IPS-18c (cell line): ENCODE results near the gene PPP1R11.

Experiments
- H3K4me3 ChIP-seq: 2 replicates; pipeline ENCODE4 v1.7.0; 2013; ENCODE audit warnings: low read depth, mild to moderate bottlenecking, low read length, moderate library complexity; ENCODE audit not compliant: insufficient read depth
- H3K9me3 ChIP-seq: one replicate; pipeline ENCODE4 v1.6.1; 2013; ENCODE audit warnings: mild to moderate bottlenecking, low read length, moderate library complexity; ENCODE audit not compliant: control insufficient read depth, insufficient read depth

Gene PPP1R11

GRCh38 chr6:30075790-30076732, 9.1 kb downstream of the PPP1R11 start:
- Histone ChIP-seq H3K9me3 (no peaks in the 10 kb centered on the region), H3K4me3 (peak overlapping the region; percentile 75)

- no peaks in the 10 kb centered on the region for H3K9me3 ChIP-seq
- no peak overlapping the region for H3K4me3 ChIP-seq
Observed at GRCh38 chr6:30077218-30077617, 10.2 kb downstream of the PPP1R11 start.

GRCh38 chr6:30087876-30088275, 20.9 kb downstream of the PPP1R11 start:
- peaks cover 2% of the 10 kb centered on the region for H3K9me3 ChIP-seq

GRCh38 chr6:30091577-30092381, 24.8 kb downstream of the PPP1R11 start:
- no peak overlapping the region for H3K4me3 ChIP-seq

More at GRCh38 chr6:30087876-30088275, 20.9 kb downstream of the PPP1R11 start:
- no peak overlapping the region for H3K4me3 ChIP-seq

GRCh38 chr6:30092852-30093543, 26.0 kb downstream of the PPP1R11 start:
- no peak overlapping the region for H3K4me3 ChIP-seq
- H3K9me3 ChIP-seq = no peaks in the 10 kb centered on the region

More at GRCh38 chr6:30091577-30092381, 24.8 kb downstream of the PPP1R11 start:
- H3K9me3 ChIP-seq = peaks cover 2% of the 10 kb centered on the region

- H3K9me3 ChIP-seq = no peaks in the 10 kb centered on the region
- H3K4me3 ChIP-seq = no peak overlapping the region
Observed at GRCh38 chr6:30093951-30094661, 27.1 kb downstream of the PPP1R11 start.

GRCh38 chr6:30096829-30097228, 29.8 kb downstream of the PPP1R11 start:
- H3K4me3 ChIP-seq = no peak overlapping the region
- H3K9me3 ChIP-seq = no peaks in the 10 kb centered on the region

- H3K9me3 ChIP-seq = no peaks in the 10 kb centered on the region
- H3K4me3 ChIP-seq = no peak overlapping the region
Observed at GRCh38 chr6:30097902-30098768, 31.1 kb downstream of the PPP1R11 start.

GRCh38 chr6:30100154-30100553, 33.2 kb downstream of the PPP1R11 start:
- Histone ChIP-seq H3K9me3 (no peaks in the 10 kb centered on the region), H3K4me3 (no peak overlapping the region)

- peak overlapping the region; percentile 51 for H3K4me3 ChIP-seq
- no peaks in the 10 kb centered on the region for H3K9me3 ChIP-seq
Observed at GRCh38 chr6:30100585-30101443, 33.8 kb downstream of the PPP1R11 start.

- peak overlapping the region; percentile 51 for H3K4me3 ChIP-seq
Observed at GRCh38 chr6:30101444-30102413, 34.7 kb downstream of the PPP1R11 start.

GRCh38 chr6:30102414-30102969, 35.5 kb downstream of the PPP1R11 start:
- Histone ChIP-seq H3K4me3 (peak overlapping the region; percentile 51; the same call in 1 of the 2 replicates), H3K9me3 (no peaks in the 10 kb centered on the region)

More at GRCh38 chr6:30101444-30102413, 34.7 kb downstream of the PPP1R11 start:
- H3K9me3 ChIP-seq = no peaks in the 10 kb centered on the region

GRCh38 chr6:30102970-30103871, 36.2 kb downstream of the PPP1R11 start:
- Histone ChIP-seq H3K9me3 (no peaks in the 10 kb centered on the region), H3K4me3 (peak overlapping the region; percentile 29; the same call in 1 of the 2 replicates)
